DOHH2 (cell line): ENCODE measurements around the gene CHMP6.

Experiments
- H3F3A ChIP-seq: fragments of 200-600 bp; sonication (generic), shearing (Covaris generic); 2 replicates; pipeline ENCODE4 v1.6.0; 2016; ENCODE audit warnings: antibody characterized with exemption, mild to moderate bottlenecking; ENCODE audit not compliant: control insufficient read depth, insufficient read depth
- H3K27ac ChIP-seq: fragments of 200-600 bp; sonication (generic); 2 replicates; pipeline ENCODE4 v1.5.1; 2014; ENCODE audit warnings: low read depth, mild to moderate bottlenecking, low read length, moderate library complexity
- H3K27me3 ChIP-seq: fragments of 200-600 bp; sonication (generic); 2 replicates; pipeline ENCODE4 v1.6.1; 2014; ENCODE audit warnings: mild to moderate bottlenecking, low read length, mixed read lengths; ENCODE audit not compliant: control insufficient read depth
- H3K36me3 ChIP-seq: fragments of 200-600 bp; sonication (generic); 2 replicates; pipeline ENCODE4 v1.6.1; 2014; ENCODE audit warnings: mild to moderate bottlenecking, low read length, moderate library complexity, mixed read lengths; ENCODE audit not compliant: control insufficient read depth
- H3K4me1 ChIP-seq: fragments of 200-600 bp; sonication (generic); 2 replicates; pipeline ENCODE4 v1.6.1; 2014; ENCODE audit warnings: mild to moderate bottlenecking, low read length, mixed read lengths; ENCODE audit not compliant: control insufficient read depth
- H3K4me2 ChIP-seq: fragments of 200-600 bp; sonication (generic); 2 replicates; pipeline ENCODE4 v1.6.0; 2014; ENCODE audit warnings: mild to moderate bottlenecking, low read length, moderate library complexity
- H3K4me3 ChIP-seq: fragments of 200-600 bp; sonication (generic); 2 replicates; pipeline ENCODE4 v1.5.1; 2014; ENCODE audit warnings: mild to moderate bottlenecking, low read length, mixed read lengths
- H3K79me2 ChIP-seq: fragments of 200-600 bp; sonication (generic); 2 replicates; pipeline ENCODE4 v1.6.1; 2014; ENCODE audit warnings: mild to moderate bottlenecking, low read length, mixed read lengths; ENCODE audit not compliant: control insufficient read depth
- H3K9me2 ChIP-seq: fragments of 200-600 bp; sonication (generic); replicated peaks from 2 replicates; pipeline ENCODE4 v1.6.1; 2014; ENCODE audit warnings: mild to moderate bottlenecking, low read length, mixed read lengths; ENCODE audit not compliant: control insufficient read depth
- H3K9me3 ChIP-seq: fragments of 200-600 bp; sonication (generic); 2 replicates; pipeline ENCODE4 v1.6.1; 2014; ENCODE audit warnings: antibody characterized with exemption, low read length, mixed read lengths; ENCODE audit not compliant: control insufficient read depth, insufficient read depth
- H4K20me1 ChIP-seq: fragments of 200-600 bp; sonication (generic); 2 replicates; pipeline ENCODE4 v1.6.0; 2014; ENCODE audit warnings: low read depth, mild to moderate bottlenecking, antibody characterized with exemption, low read length, moderate library complexity; ENCODE audit not compliant: control insufficient read depth, insufficient read depth
- EZH2phosphoT487 ChIP-seq: fragments of 200-600 bp; sonication (generic); IDR thresholded peaks from 2 replicates; pipeline ENCODE4 v1.6.1; 2017; ENCODE audit warnings: borderline replicate concordance, mild to moderate bottlenecking, antibody characterized with exemption, low read length, moderate library complexity, mixed read lengths
- TF ChIP-seq, protein P1 (sequence below): fragments of 200-600 bp; sonication (generic); IDR thresholded peaks from one replicate; pipeline ENCODE4 v1.5.1; 2014; ENCODE audit warnings: antibody characterized with exemption, mild to moderate bottlenecking, low read depth, low read length; ENCODE audit not compliant: poor library complexity, severe bottlenecking

The CHMP6 gene

GRCh38 chr17:80950466-80951120 lies 41.0 kb upstream of the CHMP6 start:
- no peak overlapping the region for H3K4me3 ChIP-seq
- H3K9me2 ChIP-seq: no peaks in the 10 kb centered on the region
- TF ChIP-seq, protein P1, sequence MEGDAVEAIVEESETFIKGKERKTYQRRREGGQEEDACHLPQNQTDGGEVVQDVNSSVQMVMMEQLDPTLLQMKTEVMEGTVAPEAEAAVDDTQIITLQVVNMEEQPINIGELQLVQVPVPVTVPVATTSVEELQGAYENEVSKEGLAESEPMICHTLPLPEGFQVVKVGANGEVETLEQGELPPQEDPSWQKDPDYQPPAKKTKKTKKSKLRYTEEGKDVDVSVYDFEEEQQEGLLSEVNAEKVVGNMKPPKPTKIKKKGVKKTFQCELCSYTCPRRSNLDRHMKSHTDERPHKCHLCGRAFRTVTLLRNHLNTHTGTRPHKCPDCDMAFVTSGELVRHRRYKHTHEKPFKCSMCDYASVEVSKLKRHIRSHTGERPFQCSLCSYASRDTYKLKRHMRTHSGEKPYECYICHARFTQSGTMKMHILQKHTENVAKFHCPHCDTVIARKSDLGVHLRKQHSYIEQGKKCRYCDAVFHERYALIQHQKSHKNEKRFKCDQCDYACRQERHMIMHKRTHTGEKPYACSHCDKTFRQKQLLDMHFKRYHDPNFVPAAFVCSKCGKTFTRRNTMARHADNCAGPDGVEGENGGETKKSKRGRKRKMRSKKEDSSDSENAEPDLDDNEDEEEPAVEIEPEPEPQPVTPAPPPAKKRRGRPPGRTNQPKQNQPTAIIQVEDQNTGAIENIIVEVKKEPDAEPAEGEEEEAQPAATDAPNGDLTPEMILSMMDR: no peak
- TF ChIP-seq EZH2phosphoT487: no peak
- H3K4me2 ChIP-seq: no peak overlapping the region
- H3K9me3 ChIP-seq: no peaks in the 10 kb centered on the region
- H3K27ac ChIP-seq: no peak overlapping the region
- H3F3A ChIP-seq: no peaks in the 10 kb centered on the region
- no peaks in the 10 kb centered on the region for H3K4me1 ChIP-seq
- H4K20me1 ChIP-seq: no peaks in the 10 kb centered on the region
- peaks cover 9% of the 10 kb centered on the region for H3K36me3 ChIP-seq
- no peaks in the 10 kb centered on the region for H3K79me2 ChIP-seq
- no peaks in the 10 kb centered on the region for H3K27me3 ChIP-seq

DNA sequence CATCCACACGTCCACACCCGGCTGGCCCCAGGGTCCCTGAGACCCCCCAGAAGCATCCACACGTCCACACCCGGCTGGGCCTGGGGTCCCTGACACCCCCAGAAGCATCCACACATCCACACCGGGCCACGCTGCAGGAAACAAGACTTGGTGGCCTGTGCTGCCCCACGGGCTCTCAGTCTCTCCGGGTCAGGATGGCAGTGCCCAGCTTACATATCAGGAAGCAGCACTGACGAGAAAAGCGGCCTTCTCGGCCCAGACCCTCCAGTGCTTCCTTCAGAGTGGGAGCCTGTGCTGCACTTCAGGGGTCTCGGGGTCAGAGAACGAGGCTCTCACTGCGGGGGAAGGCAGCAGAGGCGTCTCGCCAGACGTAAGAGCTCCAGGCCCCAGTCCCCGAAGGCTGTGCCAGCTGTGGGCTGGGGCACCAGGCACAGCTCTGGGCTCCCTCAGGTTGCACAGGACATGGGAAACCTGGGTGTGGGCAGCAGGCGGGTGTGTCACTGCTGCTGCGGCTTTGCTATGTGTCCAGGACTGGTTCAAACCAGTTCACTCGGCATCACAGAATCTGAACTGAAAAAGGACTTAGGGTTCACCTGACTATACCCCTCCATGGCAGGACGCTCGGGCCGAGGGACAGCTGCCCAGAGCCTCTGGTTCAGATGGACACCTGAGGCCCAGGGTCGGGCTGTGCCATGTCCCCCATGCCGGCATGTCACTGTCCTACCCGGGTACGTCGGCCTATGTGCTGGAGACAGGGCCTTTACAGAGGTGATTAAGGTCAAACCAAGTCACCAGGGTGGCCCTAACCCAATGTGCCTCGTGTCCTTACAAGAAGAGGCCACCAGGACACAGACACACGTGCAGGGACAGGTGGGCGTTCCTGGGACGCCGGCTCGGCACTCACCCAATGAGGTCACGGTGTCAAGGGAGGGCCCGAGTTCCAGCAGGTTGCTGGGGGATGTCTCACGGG lies 40.2 kb upstream of the CHMP6 start:
- peaks cover 4% of the 10 kb centered on the region for H3K36me3 ChIP-seq
- no peak overlapping the region for H3K27ac ChIP-seq
- no peaks in the 10 kb centered on the region for H3F3A ChIP-seq
- TF ChIP-seq, protein P1: no peak
- TF ChIP-seq EZH2phosphoT487: no peak
- no peaks in the 10 kb centered on the region for H3K9me2 ChIP-seq
- no peak overlapping the region for H3K4me3 ChIP-seq
- H4K20me1 ChIP-seq: no peaks in the 10 kb centered on the region
- no peaks in the 10 kb centered on the region for H3K4me1 ChIP-seq
- H3K27me3 ChIP-seq: no peaks in the 10 kb centered on the region
- no peak overlapping the region for H3K4me2 ChIP-seq
- no peaks in the 10 kb centered on the region for H3K9me3 ChIP-seq
- no peaks in the 10 kb centered on the region for H3K79me2 ChIP-seq

- Histone ChIP-seq H3K79me2 (no peaks in the 10 kb centered on the region), H3K9me3 (no peaks in the 10 kb centered on the region), H3K27ac (no peak overlapping the region), H3K9me2 (no peaks in the 10 kb centered on the region), H3K27me3 (no peaks in the 10 kb centered on the region), H3F3A (no peaks in the 10 kb centered on the region), H4K20me1 (no peaks in the 10 kb centered on the region), H3K4me3 (no peak overlapping the region), H3K36me3 (no peaks in the 10 kb centered on the region), H3K4me2 (no peak overlapping the region), H3K4me1 (no peaks in the 10 kb centered on the region)
- TF ChIP-seq EZH2phosphoT487: no peak
- TF ChIP-seq, protein P1: no peak
Observed at GRCh38 chr17:80952291-80952690, 39.4 kb upstream of the CHMP6 start.
